NB4 (cell line): Measurements from ENCODE around the gene SLC18A2.

Experiments
- CTCF ChIP-seq: IDR thresholded peaks from one replicate; pipeline ENCODE4 v1.5.1; 2012; ENCODE audit warnings: low read depth, low read length
- MYC ChIP-seq: IDR thresholded peaks from 2 replicates; pipeline ENCODE4 v1.6.1; 2011; ENCODE audit warnings: low read depth, low read length

- TF ChIP-seq CTCF: no peak
- TF ChIP-seq MYC: no peak
These were observed 86.3 kb downstream of the SLC18A2 start for GRCh38 chr10:117327262-117327661.
